Endodermal cell (in vitro differentiated cells): ENCODE measurements around the gene LYRM4. TPM values are rescaled to one million over a fixed set of nuclear protein-coding genes. Genes with fewer than 3 reads are reported as not detected.

ENCODE experiments used
- DNase-seq: peaks from one replicate; pipeline ENCODE4 v3.0.0-alpha.2; 2017
- H3K27ac ChIP-seq: 2 replicates; pipeline ENCODE4 v1.5.1; 2013; ENCODE audit warnings: mild to moderate bottlenecking, low read depth, low read length, moderate library complexity
- H3K27me3 ChIP-seq: 2 replicates; pipeline ENCODE4 v1.6.1; 2013; ENCODE audit warnings: mild to moderate bottlenecking, low read length, moderate library complexity; ENCODE audit not compliant: insufficient read depth, control insufficient read depth, poor library complexity, severe bottlenecking
- H3K36me3 ChIP-seq: 2 replicates; pipeline ENCODE4 v1.7.0; 2013; ENCODE audit warnings: mild to moderate bottlenecking, low read length, moderate library complexity; ENCODE audit not compliant: control insufficient read depth, insufficient read depth
- H3K4me1 ChIP-seq: one replicate; pipeline ENCODE4 v1.7.0; 2013; ENCODE audit warnings: low read length; ENCODE audit not compliant: control insufficient read depth, insufficient read depth
- H3K4me3 ChIP-seq: 2 replicates; pipeline ENCODE4 v1.5.1; 2013; ENCODE audit warnings: mild to moderate bottlenecking, low read length, moderate library complexity
- H3K9ac ChIP-seq: 2 replicates; pipeline ENCODE4 v1.6.1; 2013; ENCODE audit warnings: mild to moderate bottlenecking, low read length, moderate library complexity; ENCODE audit not compliant: poor library complexity, severe bottlenecking; ENCODE audit errors: extremely low read depth
- H3K9me3 ChIP-seq: 2 replicates; pipeline ENCODE4 v1.6.1; 2013; ENCODE audit warnings: mild to moderate bottlenecking, low read length, moderate library complexity; ENCODE audit not compliant: control insufficient read depth
- H3K27ac Mint-ChIP-seq: 2 replicates; pipeline ENCODE4 v1.8.0; 2020; ENCODE audit warnings: mixed read lengths
- H3K27me3 Mint-ChIP-seq: 2 replicates; pipeline ENCODE4 v1.8.0; 2021; ENCODE audit warnings: mild to moderate bottlenecking, mixed read lengths; ENCODE audit not compliant: insufficient read depth
- H3K36me3 Mint-ChIP-seq: 2 replicates; pipeline ENCODE4 v1.8.0; 2020; ENCODE audit warnings: low read depth, mixed read lengths
- H3K4me1 Mint-ChIP-seq: 2 replicates; pipeline ENCODE4 v1.8.0; 2020; ENCODE audit warnings: mixed read lengths
- H3K4me3 Mint-ChIP-seq: 2 replicates; pipeline ENCODE4 v1.8.0; 2020; ENCODE audit warnings: mild to moderate bottlenecking, moderate library complexity, mixed read lengths
- H3K9me3 Mint-ChIP-seq: 2 replicates; pipeline ENCODE4 v1.8.0; 2020; ENCODE audit warnings: mild to moderate bottlenecking, mixed read lengths
- WGBS, 2 experiments: methylation state at CpG; one replicate each; pipeline versions ENCODE4 v1.1.5 to v1.1.7; 2013; ENCODE audit warnings: missing lambda C conversion rate in 2 of 2, mixed read lengths in 1 of 2; ENCODE audit not compliant: insufficient coverage in 1 of 2, insufficient read length in 1 of 2; 5-methylcytosine and 5-hydroxymethylcytosine counted together
- total RNA-seq, 2 donors: library from RNA; stranded (reverse); fragmentation: NEBNext Ultra II Directional in 1 of 2; extraction: Animal tissue kit (Norgen Biotek cat#: 25700) in 1 of 2; gene quantifications; 2 replicates in 1 of 2; 3 replicates in 1 of 2; pipeline ENCODE4 v1.2.1, GENCODE V29; 2021
- TF ChIP-seq, protein P1 (sequence below): fragments of 200-600 bp; sonication (generic); conservative IDR thresholded peaks from 2 replicates; pipeline ENCODE4 v1.5.0; 2021; ENCODE audit warnings: antibody characterized with exemption, mild to moderate bottlenecking

Gene LYRM4
- total RNA-seq, 2 donors from 2014 or later = 32.1 to 44.3 TPM

- H3K27me3 Mint-ChIP-seq = no peaks in the 10 kb centered on the region
- H3K4me1 Mint-ChIP-seq = peaks cover 3% of the 10 kb centered on the region
- no peaks in the 10 kb centered on the region for H3K36me3 Mint-ChIP-seq
- no peaks in the 10 kb centered on the region for H3K27me3 ChIP-seq
- no peak overlapping the region for H3K27ac ChIP-seq
- TF ChIP-seq, protein P1, sequence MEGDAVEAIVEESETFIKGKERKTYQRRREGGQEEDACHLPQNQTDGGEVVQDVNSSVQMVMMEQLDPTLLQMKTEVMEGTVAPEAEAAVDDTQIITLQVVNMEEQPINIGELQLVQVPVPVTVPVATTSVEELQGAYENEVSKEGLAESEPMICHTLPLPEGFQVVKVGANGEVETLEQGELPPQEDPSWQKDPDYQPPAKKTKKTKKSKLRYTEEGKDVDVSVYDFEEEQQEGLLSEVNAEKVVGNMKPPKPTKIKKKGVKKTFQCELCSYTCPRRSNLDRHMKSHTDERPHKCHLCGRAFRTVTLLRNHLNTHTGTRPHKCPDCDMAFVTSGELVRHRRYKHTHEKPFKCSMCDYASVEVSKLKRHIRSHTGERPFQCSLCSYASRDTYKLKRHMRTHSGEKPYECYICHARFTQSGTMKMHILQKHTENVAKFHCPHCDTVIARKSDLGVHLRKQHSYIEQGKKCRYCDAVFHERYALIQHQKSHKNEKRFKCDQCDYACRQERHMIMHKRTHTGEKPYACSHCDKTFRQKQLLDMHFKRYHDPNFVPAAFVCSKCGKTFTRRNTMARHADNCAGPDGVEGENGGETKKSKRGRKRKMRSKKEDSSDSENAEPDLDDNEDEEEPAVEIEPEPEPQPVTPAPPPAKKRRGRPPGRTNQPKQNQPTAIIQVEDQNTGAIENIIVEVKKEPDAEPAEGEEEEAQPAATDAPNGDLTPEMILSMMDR = no peak
- no peaks in the 10 kb centered on the region for H3K4me1 ChIP-seq
- no peak overlapping the region for H3K27ac Mint-ChIP-seq
- 97 to 100% methylated on average over 3 to 4 of the region's 4 CpGs for WGBS, 2 experiments
- H3K9ac ChIP-seq = no peak overlapping the region
- no peaks in the 10 kb centered on the region for H3K9me3 ChIP-seq
- no peak overlapping the region for H3K4me3 ChIP-seq
- no peaks in the 10 kb centered on the region for H3K36me3 ChIP-seq
- DNase-seq = no peak
- H3K4me3 Mint-ChIP-seq = no peak overlapping the region
- H3K9me3 Mint-ChIP-seq = no peaks in the 10 kb centered on the region
Observed at GRCh38 chr6:5167501-5167900, 93.2 kb downstream of the LYRM4 start.

DNA sequence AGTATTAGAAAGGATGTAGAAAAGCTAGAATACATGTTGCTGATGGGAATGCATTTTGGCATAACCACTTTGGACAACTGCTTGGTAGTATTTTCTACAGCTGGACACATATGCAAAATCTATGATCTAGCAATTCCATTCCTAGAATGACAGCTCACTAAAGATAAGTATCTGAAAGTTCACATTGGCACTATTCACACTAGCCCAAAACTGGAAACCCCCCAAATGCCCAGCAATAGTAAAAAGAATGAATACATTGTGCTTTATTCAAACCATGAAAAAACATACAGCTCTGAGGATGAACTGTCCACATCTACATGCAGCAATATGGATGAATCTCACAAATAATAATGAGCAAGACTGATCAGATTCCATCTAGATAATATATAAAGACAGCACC lies 96.7 kb downstream of the LYRM4 start:
- TF ChIP-seq, protein P1 = no peak

GRCh38 chr6:5163247-5163646 lies 97.5 kb downstream of the LYRM4 start:
- Mint-ChIP-seq H3K4me3 (no peak overlapping the region), H3K27ac (no peak overlapping the region), H3K4me1 (peaks cover 11% of the 10 kb centered on the region), H3K9me3 (no peaks in the 10 kb centered on the region), H3K36me3 (no peaks in the 10 kb centered on the region), H3K27me3 (no peaks in the 10 kb centered on the region)
- no peaks in the 10 kb centered on the region for H3K36me3 ChIP-seq
- H3K4me1 ChIP-seq = no peaks in the 10 kb centered on the region
- 90 to 92% methylated on average over 5 to 6 of the region's 6 CpGs for WGBS, 2 experiments
- no peaks in the 10 kb centered on the region for H3K9me3 ChIP-seq
- TF ChIP-seq, protein P1 = no peak
- H3K27ac ChIP-seq = no peak overlapping the region
- no peak overlapping the region for H3K4me3 ChIP-seq
- no peak for DNase-seq
- no peak overlapping the region for H3K9ac ChIP-seq
- H3K27me3 ChIP-seq = no peaks in the 10 kb centered on the region

More for the DNA sequence above, 96.7 kb downstream of the LYRM4 start:
- Mint-ChIP-seq H3K4me3 (no peak overlapping the region), H3K9me3 (no peaks in the 10 kb centered on the region), H3K36me3 (no peaks in the 10 kb centered on the region), H3K27ac (no peak overlapping the region), H3K4me1 (peaks cover 11% of the 10 kb centered on the region), H3K27me3 (no peaks in the 10 kb centered on the region)
- DNase-seq = no peak
- H3K4me1 ChIP-seq = no peaks in the 10 kb centered on the region
- no peaks in the 10 kb centered on the region for H3K9me3 ChIP-seq
- H3K27me3 ChIP-seq = no peaks in the 10 kb centered on the region
- H3K36me3 ChIP-seq = no peaks in the 10 kb centered on the region
- H3K9ac ChIP-seq = no peak overlapping the region
- no peak overlapping the region for H3K4me3 ChIP-seq
- H3K27ac ChIP-seq = no peak overlapping the region
